Activated CD4-positive, alpha-beta T cell treated with anti-CD3 and anti-CD28 coated beads, Interleukin-2, amount 50 U/mL, for 16 hours (primary cell): ENCODE data around the gene RHOC.

Experiments used
- DNase-seq: peaks from one replicate; pipeline ENCODE4 v3.0.0-alpha.2; 2020

Gene RHOC

DNA sequence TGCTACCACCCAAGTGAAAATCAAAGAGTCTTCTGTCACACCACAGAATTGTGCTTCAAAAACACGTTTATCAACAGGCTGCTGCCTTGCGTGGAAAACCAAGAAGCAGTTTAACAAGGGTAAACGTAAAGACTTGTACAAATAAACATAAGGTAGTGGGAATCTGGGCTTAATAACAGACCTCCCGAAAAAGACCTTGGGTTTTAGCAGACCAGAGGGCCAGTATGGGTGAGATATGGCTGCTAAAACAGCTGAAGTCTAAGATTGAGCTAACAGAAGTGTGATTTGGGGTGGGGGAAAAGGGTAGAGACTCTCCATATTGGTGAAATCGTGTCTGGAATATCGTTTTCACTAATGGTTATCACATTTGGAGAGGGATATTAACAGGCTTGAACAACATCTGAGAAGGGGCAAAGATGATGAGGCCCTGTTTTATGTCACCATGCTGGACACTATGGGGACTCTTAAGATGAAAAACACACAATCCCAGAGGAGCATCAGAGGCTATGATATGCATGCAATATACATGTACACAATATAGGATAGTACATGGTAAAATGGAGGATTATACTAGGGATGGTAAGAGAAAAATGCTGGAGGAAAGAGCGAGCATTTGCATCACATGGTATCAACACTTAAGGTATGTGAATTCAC, 31.1 kb downstream of the RHOC start:
- no peak for DNase-seq

DNA sequence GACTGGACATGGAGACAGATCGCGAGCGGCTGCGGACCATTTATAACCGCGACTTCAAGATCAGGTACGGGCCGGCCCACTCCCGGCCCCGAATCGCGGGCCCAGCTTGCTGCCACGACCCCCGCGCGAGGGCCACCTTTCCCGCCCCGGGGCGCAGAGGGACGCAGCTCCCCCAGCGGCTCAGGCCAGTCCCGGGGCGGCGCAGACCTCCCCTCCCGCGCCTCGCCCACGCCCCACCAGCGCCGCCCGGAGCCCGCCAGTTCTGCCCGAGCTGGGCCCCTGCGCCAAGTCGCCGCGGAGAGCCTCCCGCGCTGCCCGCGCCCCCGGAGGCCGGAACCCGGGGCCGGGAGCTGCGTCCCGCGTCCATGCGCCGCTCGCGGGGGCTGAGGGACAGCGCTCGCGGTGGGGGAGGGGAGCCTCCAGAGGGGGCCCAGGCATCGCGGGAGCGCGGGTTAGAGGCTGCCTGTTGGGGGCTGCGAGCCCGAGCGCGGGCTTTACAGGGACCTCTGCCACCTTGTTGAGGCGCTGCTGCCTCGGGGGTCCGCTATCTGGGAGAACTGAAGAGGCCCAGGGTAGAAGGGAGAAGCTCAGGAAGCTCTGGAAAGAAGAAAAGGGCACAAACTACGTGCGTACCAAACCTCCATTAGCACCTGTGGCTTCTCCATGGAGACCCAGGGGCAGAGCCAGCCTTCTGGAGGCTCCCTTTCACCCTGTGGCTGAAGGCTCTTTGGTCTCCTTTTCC, 31.8 kb downstream of the RHOC start:
- peak; percentile 8 for DNase-seq

DNA sequence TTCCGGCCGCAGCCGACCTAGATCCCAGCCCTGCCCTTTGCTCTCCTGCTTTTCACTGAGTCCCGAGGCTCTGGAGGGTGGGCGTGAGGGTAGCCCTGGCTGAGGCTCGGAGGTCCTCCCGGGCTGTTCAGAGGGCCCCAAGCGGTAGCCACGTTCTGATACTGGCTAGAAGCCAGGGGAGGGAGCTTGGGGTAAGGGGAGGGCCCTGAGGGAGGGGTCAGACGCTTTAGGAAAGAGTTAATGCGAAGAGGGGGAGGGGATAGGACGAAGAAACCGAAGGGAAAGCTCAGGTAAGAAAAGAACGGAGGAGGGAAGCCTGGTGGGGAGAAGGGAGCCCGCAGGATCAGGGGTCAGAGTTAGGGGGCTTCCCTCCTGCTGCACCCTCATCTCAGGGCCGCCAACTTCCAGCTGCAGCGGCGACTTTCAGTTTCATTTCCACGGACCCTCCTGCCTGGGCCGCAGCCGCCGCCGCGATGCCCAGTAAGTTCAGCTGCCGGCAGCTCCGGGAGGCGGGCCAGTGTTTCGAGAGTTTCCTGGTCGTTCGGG, 32.4 kb downstream of the RHOC start, which contains the start of gene MOV10:
MOV10 (plus strand) TSS at position 220 of the 546 bp plus-strand sequence; CDS start at position 474, 254 bp downstream.
- DNase-seq: peak; percentile 64

GRCh38 chr1:112673592-112674439, 33.1 kb downstream of the RHOC start:
- peak; percentile 9 for DNase-seq

GRCh38 chr1:112672842-112673241, 34.1 kb downstream of the RHOC start:
- no peak for DNase-seq

- no peak for DNase-seq
These were observed 34.9 kb downstream of the RHOC start for GRCh38 chr1:112672009-112672408.

GRCh38 chr1:112666946-112667345, 40.0 kb downstream of the RHOC start:
- DNase-seq: peak; percentile 61

DNA sequence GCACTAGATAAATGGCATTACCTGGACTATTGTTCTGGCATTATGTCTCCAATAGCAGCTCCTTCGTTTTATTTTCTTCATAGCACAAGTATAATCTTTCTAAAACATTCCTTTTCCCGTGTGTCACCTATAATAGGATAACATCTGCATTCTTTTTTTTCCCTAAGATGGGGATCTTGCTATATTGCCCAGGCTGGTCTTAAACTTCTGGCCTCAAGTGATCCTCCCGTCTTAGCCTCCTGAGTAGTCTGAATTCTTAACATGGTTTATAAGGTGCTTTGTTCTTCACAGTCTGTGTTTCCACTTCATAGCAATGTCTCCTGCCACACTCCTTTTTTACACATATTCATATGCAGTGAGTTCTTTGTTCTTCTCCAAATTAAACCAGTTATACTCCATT, 41.1 kb downstream of the RHOC start:
- no peak for DNase-seq

GRCh38 chr1:112651205-112651604, 55.7 kb downstream of the RHOC start:
- no peak for DNase-seq
